Measurements from ENCODE around the gene TANC1.

Gene TANC1

DNA sequence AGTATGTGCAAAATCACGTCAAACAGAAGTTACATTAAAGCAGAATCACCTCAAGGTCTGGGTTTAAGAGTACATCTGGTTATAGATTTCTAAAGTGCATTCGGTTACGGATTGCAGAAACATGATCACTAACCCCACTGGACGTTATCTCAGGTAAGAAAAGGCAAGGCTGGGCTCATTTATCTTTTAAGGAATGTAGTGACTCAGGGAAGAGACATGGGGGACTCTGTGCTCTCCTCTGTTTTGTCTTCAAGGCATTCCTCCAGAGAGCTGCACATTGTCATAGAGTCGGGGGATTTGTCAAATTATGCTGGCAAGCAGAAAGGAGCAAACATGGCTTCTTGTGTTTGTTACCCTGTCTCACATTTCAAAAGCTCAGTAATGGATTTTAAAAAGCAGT lies 303.7 kb downstream of the TANC1 start:
- H3K4me2 ChIP-seq (ENCODE audit: insufficient read depth, low read length, poor library complexity, severe bottlenecking), result peak overlapping the region; percentile 18
- H4K91ac ChIP-seq (ENCODE audit: low read depth, low read length, poor library complexity), result no peak overlapping the region
- H2AK5ac ChIP-seq (ENCODE audit: low read depth, low read length), result no peak overlapping the region
- no peaks in the 10 kb centered on the region for H3K79me1 ChIP-seq (ENCODE audit: low read depth, low read length)
- peaks cover 0 to 8% of the 10 kb centered on the region in 2 donors for H3K36me3 ChIP-seq (replicated peaks in 1 of 2; ENCODE audit: control insufficient read depth in 2 of 2, insufficient read depth in 2 of 2, low read length in 2 of 2)
- peak; percentile 39 for DNase-seq (ENCODE audit: low spot score)
- no peak overlapping the region for H2BK15ac ChIP-seq (ENCODE audit: low read length)
- no peak overlapping the region for H2BK5ac ChIP-seq (ENCODE audit: low read length)
- H3K23ac ChIP-seq (ENCODE audit: low read depth, low read length, poor library complexity), result no peak overlapping the region
- H3K14ac ChIP-seq (ENCODE audit: low read length), result no peak overlapping the region
- H3K18ac ChIP-seq (ENCODE audit: low read length), result no peak overlapping the region
- no peak overlapping the region for H3K9ac ChIP-seq (ENCODE audit: low read depth, low read length, poor library complexity)
- H2BK120ac ChIP-seq (ENCODE audit: low read depth, low read length), result no peak overlapping the region
- H3K27me3 ChIP-seq (ENCODE audit: control insufficient read depth in 3 of 3, insufficient read depth in 3 of 3, low read depth in 1 of 3, low read length in 3 of 3), result no peaks in the 10 kb centered on the region
- no peak overlapping the region for H2BK12ac ChIP-seq (ENCODE audit: low read length)
- H3K9me3 ChIP-seq (replicated peaks in 1 of 2; ENCODE audit: control insufficient read depth in 2 of 2, insufficient read depth in 1 of 2, low read depth in 1 of 2, low read length in 2 of 2), result peaks cover 0 to 11% of the 10 kb centered on the region in 2 donors
- H2AFZ ChIP-seq (ENCODE audit: low read length), result peak overlapping the region; percentile 47
- H3K4ac ChIP-seq (ENCODE audit: low read length), result no peak overlapping the region
- H3K27ac ChIP-seq (replicated peaks; ENCODE audit: low read length), result peak overlapping the region; percentile 77
- no peak overlapping the region for H3K4me3 ChIP-seq (ENCODE audit: low read length in 2 of 2)
- H3K4me1 ChIP-seq (ENCODE audit: control insufficient read depth in 2 of 2, insufficient read depth in 1 of 2, low read depth in 1 of 2, low read length in 2 of 2), result peaks cover 6 to 10% of the 10 kb centered on the region in 2 donors
- WGBS, 2 donors (ENCODE audit: extremely low coverage in 2 of 2, insufficient read length in 2 of 2, insufficient replicate concordance in 1 of 2), result no CpG with 5 or more reads among the region's 5 CpGs
- H4K8ac ChIP-seq (ENCODE audit: low read depth, low read length), result no peak overlapping the region

DNA sequence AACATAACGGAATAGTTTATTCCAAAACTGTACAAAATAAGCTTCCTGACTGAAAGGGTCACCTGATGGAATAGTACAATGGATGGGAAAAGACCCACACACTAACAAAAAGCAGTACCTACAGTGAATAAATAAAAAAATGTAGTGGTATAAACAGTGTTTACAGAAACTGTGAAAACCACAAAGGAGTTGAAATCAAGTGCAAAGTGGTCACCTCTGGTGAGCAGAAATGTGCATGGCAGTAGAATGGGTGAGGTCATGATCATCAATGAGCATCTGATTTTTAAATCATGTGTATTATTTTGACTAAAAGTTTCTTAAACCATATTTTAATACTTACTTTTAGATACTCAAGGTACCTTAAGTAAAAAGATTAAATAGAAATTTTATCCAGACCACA lies 306.7 kb downstream of the TANC1 start:
- Histone ChIP-seq H2BK12ac (ENCODE audit: low read length) (no peak overlapping the region), H3K9ac (ENCODE audit: low read depth, low read length, poor library complexity) (no peak overlapping the region), H4K91ac (ENCODE audit: low read depth, low read length, poor library complexity) (no peak overlapping the region), H2AK5ac (ENCODE audit: low read depth, low read length) (no peak overlapping the region), H3K4ac (ENCODE audit: low read length) (no peak overlapping the region), H3K27me3 (ENCODE audit: control insufficient read depth in 3 of 3, insufficient read depth in 3 of 3, low read depth in 1 of 3, low read length in 3 of 3) (no peaks in the 10 kb centered on the region), H3K9me3 (replicated peaks in 1 of 2; ENCODE audit: control insufficient read depth in 2 of 2, insufficient read depth in 1 of 2, low read depth in 1 of 2, low read length in 2 of 2) (peaks cover 0 to 11% of the 10 kb centered on the region in 2 donors), H3K4me2 (ENCODE audit: insufficient read depth, low read length, poor library complexity, severe bottlenecking) (no peak overlapping the region), H3K18ac (ENCODE audit: low read length) (no peak overlapping the region), H3K14ac (ENCODE audit: low read length) (no peak overlapping the region), H2AFZ (ENCODE audit: low read length) (no peak overlapping the region), H3K36me3 (replicated peaks in 1 of 2; ENCODE audit: control insufficient read depth in 2 of 2, insufficient read depth in 2 of 2, low read length in 2 of 2) (peaks cover 0 to 14% of the 10 kb centered on the region in 2 donors), H2BK15ac (ENCODE audit: low read length) (no peak overlapping the region), H4K8ac (ENCODE audit: low read depth, low read length) (no peak overlapping the region), H3K79me1 (ENCODE audit: low read depth, low read length) (no peaks in the 10 kb centered on the region), H3K4me3 (ENCODE audit: low read length in 2 of 2) (no peak overlapping the region), H3K27ac (replicated peaks; ENCODE audit: low read length) (no peak overlapping the region), H2BK120ac (ENCODE audit: low read depth, low read length) (no peak overlapping the region), H3K4me1 (ENCODE audit: control insufficient read depth in 2 of 2, insufficient read depth in 1 of 2, low read depth in 1 of 2, low read length in 2 of 2) (peaks cover 6 to 10% of the 10 kb centered on the region in 2 donors), H2BK5ac (ENCODE audit: low read length) (no peak overlapping the region), H3K23ac (ENCODE audit: low read depth, low read length, poor library complexity) (no peak overlapping the region)
- WGBS, 2 donors (ENCODE audit: extremely low coverage in 2 of 2, insufficient read length in 2 of 2, insufficient replicate concordance in 1 of 2), result no CpG with 5 or more reads among the region's 1 CpG
- DNase-seq (ENCODE audit: low spot score), result no peak

DNA sequence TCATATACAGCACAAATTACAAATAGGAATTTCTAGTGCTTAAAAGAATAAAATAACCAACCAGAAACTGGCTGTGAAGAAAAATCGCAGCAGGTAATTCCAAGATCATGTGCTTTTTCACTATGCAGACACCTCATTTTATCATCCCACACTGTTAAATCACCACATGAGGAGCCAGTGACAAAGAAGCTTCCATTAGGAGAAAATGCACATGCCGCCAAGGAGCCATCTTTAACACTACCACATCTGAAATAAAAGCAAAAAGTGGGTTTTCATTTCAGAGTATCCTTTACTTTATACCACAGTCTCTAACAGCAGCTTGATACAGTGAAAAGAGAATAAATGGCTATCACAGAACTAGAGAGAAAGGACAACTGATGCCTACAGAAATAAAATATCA lies 311.3 kb downstream of the TANC1 start:
- Histone ChIP-seq H3K18ac (ENCODE audit: low read length) (no peak overlapping the region), H3K4me2 (ENCODE audit: insufficient read depth, low read length, poor library complexity, severe bottlenecking) (no peak overlapping the region), H3K9me3 (replicated peaks in 1 of 2; ENCODE audit: control insufficient read depth in 2 of 2, insufficient read depth in 1 of 2, low read depth in 1 of 2, low read length in 2 of 2) (no peaks in the 10 kb centered on the region), H4K8ac (ENCODE audit: low read depth, low read length) (no peak overlapping the region), H3K36me3 (replicated peaks in 1 of 2; ENCODE audit: control insufficient read depth in 2 of 2, insufficient read depth in 2 of 2, low read length in 2 of 2) (peaks cover 1 to 25% of the 10 kb centered on the region in 2 donors), H3K4ac (ENCODE audit: low read length) (no peak overlapping the region), H2BK12ac (ENCODE audit: low read length) (no peak overlapping the region), H3K9ac (ENCODE audit: low read depth, low read length, poor library complexity) (no peak overlapping the region), H4K91ac (ENCODE audit: low read depth, low read length, poor library complexity) (no peak overlapping the region), H2AK5ac (ENCODE audit: low read depth, low read length) (no peak overlapping the region), H2BK120ac (ENCODE audit: low read depth, low read length) (no peak overlapping the region), H3K23ac (ENCODE audit: low read depth, low read length, poor library complexity) (no peak overlapping the region), H3K14ac (ENCODE audit: low read length) (no peak overlapping the region), H3K27me3 (ENCODE audit: control insufficient read depth in 3 of 3, insufficient read depth in 3 of 3, low read depth in 1 of 3, low read length in 3 of 3) (no peaks in the 10 kb centered on the region), H3K27ac (replicated peaks; ENCODE audit: low read length) (no peak overlapping the region), H3K4me3 (ENCODE audit: low read length in 2 of 2) (no peak overlapping the region), H2BK5ac (ENCODE audit: low read length) (no peak overlapping the region), H3K79me1 (ENCODE audit: low read depth, low read length) (peaks cover 3% of the 10 kb centered on the region), H2BK15ac (ENCODE audit: low read length) (no peak overlapping the region), H3K4me1 (ENCODE audit: control insufficient read depth in 2 of 2, insufficient read depth in 1 of 2, low read depth in 1 of 2, low read length in 2 of 2) (peaks cover 0 to 2% of the 10 kb centered on the region in 2 donors), H2AFZ (ENCODE audit: low read length) (no peak overlapping the region)
- DNase-seq (ENCODE audit: low spot score), result no peak
- WGBS, 2 donors (ENCODE audit: extremely low coverage in 2 of 2, insufficient read length in 2 of 2, insufficient replicate concordance in 1 of 2), result no CpG with 5 or more reads among the region's 2 CpGs

DNA sequence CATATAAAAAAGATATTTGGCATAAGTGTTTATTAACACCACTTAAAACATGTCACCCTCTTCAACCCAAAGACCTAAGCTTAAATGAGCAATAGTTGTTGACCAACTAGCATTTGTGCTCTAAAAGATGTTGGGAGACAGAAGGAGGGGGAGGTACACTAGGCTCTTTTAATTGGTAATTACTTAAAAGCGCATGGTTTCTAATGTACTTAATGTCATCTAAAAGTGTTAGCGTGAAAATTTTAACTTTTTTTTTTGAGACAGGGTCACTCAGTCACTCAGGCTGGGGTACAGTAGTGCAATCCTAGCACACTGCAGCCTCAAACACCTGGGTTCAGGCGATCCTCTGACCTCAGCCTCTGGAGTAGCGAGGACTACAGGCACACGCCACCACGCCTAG lies 312.6 kb downstream of the TANC1 start:
- H3K9me3 ChIP-seq (replicated peaks in 1 of 2; ENCODE audit: control insufficient read depth in 2 of 2, insufficient read depth in 1 of 2, low read depth in 1 of 2, low read length in 2 of 2), result no peaks in the 10 kb centered on the region
- DNase-seq (ENCODE audit: low spot score), result no peak
- peaks cover 1 to 25% of the 10 kb centered on the region in 2 donors for H3K36me3 ChIP-seq (replicated peaks in 1 of 2; ENCODE audit: control insufficient read depth in 2 of 2, insufficient read depth in 2 of 2, low read length in 2 of 2)
- H4K8ac ChIP-seq (ENCODE audit: low read depth, low read length), result no peak overlapping the region
- no peak overlapping the region for H3K9ac ChIP-seq (ENCODE audit: low read depth, low read length, poor library complexity)
- no peak overlapping the region for H2BK15ac ChIP-seq (ENCODE audit: low read length)
- H4K91ac ChIP-seq (ENCODE audit: low read depth, low read length, poor library complexity), result no peak overlapping the region
- peaks cover 3% of the 10 kb centered on the region for H3K79me1 ChIP-seq (ENCODE audit: low read depth, low read length)
- no peak overlapping the region for H3K14ac ChIP-seq (ENCODE audit: low read length)
- no peak overlapping the region for H2AK5ac ChIP-seq (ENCODE audit: low read depth, low read length)
- no peak overlapping the region for H3K18ac ChIP-seq (ENCODE audit: low read length)
- no peak overlapping the region for H3K27ac ChIP-seq (replicated peaks; ENCODE audit: low read length)
- H3K4me1 ChIP-seq (ENCODE audit: control insufficient read depth in 2 of 2, insufficient read depth in 1 of 2, low read depth in 1 of 2, low read length in 2 of 2), result peaks cover 0 to 2% of the 10 kb centered on the region in 2 donors
- no peak overlapping the region for H3K4ac ChIP-seq (ENCODE audit: low read length)
- H2BK120ac ChIP-seq (ENCODE audit: low read depth, low read length), result no peak overlapping the region
- no peak overlapping the region for H2BK5ac ChIP-seq (ENCODE audit: low read length)
- no CpG with 5 or more reads among the region's 6 CpGs for WGBS, 2 donors (ENCODE audit: extremely low coverage in 2 of 2, insufficient read length in 2 of 2, insufficient replicate concordance in 1 of 2)
- no peak overlapping the region for H3K4me3 ChIP-seq (ENCODE audit: low read length in 2 of 2)
- no peak overlapping the region for H2BK12ac ChIP-seq (ENCODE audit: low read length)
- H2AFZ ChIP-seq (ENCODE audit: low read length), result no peak overlapping the region
- H3K27me3 ChIP-seq (ENCODE audit: control insufficient read depth in 3 of 3, insufficient read depth in 3 of 3, low read depth in 1 of 3, low read length in 3 of 3), result no peaks in the 10 kb centered on the region
- H3K23ac ChIP-seq (ENCODE audit: low read depth, low read length, poor library complexity), result no peak overlapping the region
- no peak overlapping the region for H3K4me2 ChIP-seq (ENCODE audit: insufficient read depth, low read length, poor library complexity, severe bottlenecking)
